ENCODE data around the gene APC.

APC gene

GRCh38 chr5:112763165-112763564 is 25.5 kb downstream of the APC start:
- no peak for DNase-seq (ENCODE audit: low spot score)
- in situ Hi-C loops (cut with MboI; ENCODE audit: low sequenced_read_pairs, unreplicated experiment): loop anchor here (25.0 kb wide), 1 partner anchor 201 kb away; no protein-coding TSS in a partner anchor
- TF ChIP-seq, protein P1, sequence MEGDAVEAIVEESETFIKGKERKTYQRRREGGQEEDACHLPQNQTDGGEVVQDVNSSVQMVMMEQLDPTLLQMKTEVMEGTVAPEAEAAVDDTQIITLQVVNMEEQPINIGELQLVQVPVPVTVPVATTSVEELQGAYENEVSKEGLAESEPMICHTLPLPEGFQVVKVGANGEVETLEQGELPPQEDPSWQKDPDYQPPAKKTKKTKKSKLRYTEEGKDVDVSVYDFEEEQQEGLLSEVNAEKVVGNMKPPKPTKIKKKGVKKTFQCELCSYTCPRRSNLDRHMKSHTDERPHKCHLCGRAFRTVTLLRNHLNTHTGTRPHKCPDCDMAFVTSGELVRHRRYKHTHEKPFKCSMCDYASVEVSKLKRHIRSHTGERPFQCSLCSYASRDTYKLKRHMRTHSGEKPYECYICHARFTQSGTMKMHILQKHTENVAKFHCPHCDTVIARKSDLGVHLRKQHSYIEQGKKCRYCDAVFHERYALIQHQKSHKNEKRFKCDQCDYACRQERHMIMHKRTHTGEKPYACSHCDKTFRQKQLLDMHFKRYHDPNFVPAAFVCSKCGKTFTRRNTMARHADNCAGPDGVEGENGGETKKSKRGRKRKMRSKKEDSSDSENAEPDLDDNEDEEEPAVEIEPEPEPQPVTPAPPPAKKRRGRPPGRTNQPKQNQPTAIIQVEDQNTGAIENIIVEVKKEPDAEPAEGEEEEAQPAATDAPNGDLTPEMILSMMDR (IDR thresholded peaks at IDR 0.05; ENCODE audit: borderline replicate concordance, control extremely low read depth, extremely low read depth, insufficient read depth, missing control alignments): no peak

GRCh38 chr5:112772124-112772523 is 34.4 kb downstream of the APC start:
- DNase-seq (ENCODE audit: low spot score): no peak
- in situ Hi-C loops (cut with MboI; ENCODE audit: low sequenced_read_pairs, unreplicated experiment): loop anchor here (25.0 kb wide), 1 partner anchor 210 kb away; no protein-coding TSS in a partner anchor
- TF ChIP-seq, protein P1 (IDR thresholded peaks at IDR 0.05; ENCODE audit: borderline replicate concordance, control extremely low read depth, extremely low read depth, insufficient read depth, missing control alignments): no peak

- TF ChIP-seq, protein P1 (IDR thresholded peaks at IDR 0.05; ENCODE audit: borderline replicate concordance, control extremely low read depth, extremely low read depth, insufficient read depth, missing control alignments): no peak
- DNase-seq (ENCODE audit: low spot score): no peak
- in situ Hi-C loops (cut with MboI; ENCODE audit: low sequenced_read_pairs, unreplicated experiment): no loop called here
Observed at GRCh38 chr5:112776301-112776856, 38.7 kb downstream of the APC start.

DNA sequence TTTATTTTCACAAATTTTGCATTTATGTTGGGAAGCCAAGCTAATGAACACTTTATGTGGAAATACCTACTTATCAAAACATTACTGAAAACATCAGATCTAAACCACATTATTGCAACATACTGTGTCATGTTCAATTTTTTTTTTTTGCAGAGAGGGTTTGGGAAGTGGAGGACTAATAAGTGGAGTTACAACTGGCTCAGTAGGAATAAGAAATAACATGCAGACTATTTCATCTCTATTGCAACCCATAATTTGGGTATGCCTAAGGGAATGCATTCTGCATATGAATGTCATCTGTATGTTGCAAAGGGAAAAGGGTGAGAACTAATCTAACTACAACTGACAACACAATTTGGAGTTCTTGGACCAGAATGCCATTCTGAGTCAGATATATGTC is 41.8 kb downstream of the APC start:
- TF ChIP-seq, protein P1 (IDR thresholded peaks at IDR 0.05; ENCODE audit: borderline replicate concordance, control extremely low read depth, extremely low read depth, insufficient read depth, missing control alignments): no peak
- in situ Hi-C loops (cut with MboI; ENCODE audit: low sequenced_read_pairs, unreplicated experiment): no loop called here
- no peak for DNase-seq (ENCODE audit: low spot score)

DNA sequence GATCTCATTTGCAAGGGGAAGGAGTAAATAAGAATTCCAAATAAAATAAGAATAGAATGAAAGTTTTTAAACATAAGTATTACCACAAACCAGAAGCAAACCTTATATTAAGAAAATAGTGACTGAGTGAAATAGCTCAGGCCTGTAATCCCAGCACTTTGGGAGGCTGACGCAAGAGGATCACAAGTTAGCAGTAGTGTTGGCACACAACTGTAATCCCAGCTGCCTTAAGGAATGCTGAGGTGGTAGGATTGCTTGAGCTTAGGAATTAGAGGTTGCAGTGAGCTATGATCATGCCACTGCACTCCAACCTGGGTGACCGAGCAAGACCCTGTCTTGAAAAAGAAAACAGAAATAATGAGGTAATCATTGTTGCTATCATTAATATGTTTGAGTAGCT is 47.0 kb downstream of the APC start:
- in situ Hi-C loops (cut with MboI; ENCODE audit: low sequenced_read_pairs, unreplicated experiment): no loop called here
- DNase-seq (ENCODE audit: low spot score): no peak
- TF ChIP-seq, protein P1 (IDR thresholded peaks at IDR 0.05; ENCODE audit: borderline replicate concordance, control extremely low read depth, extremely low read depth, insufficient read depth, missing control alignments): no peak

- in situ Hi-C loops (cut with MboI; ENCODE audit: low sequenced_read_pairs, unreplicated experiment): no loop called here
- TF ChIP-seq, protein P1 (IDR thresholded peaks at IDR 0.05; ENCODE audit: borderline replicate concordance, control extremely low read depth, extremely low read depth, insufficient read depth, missing control alignments): no peak
- DNase-seq (ENCODE audit: low spot score): no peak
Observed at GRCh38 chr5:112787261-112787660, 49.6 kb downstream of the APC start.

Measured in GM13976 (cell line).